Heart right ventricle (tissue), 16 donors: ENCODE measurements around the gene L3MBTL4. TPM values are rescaled to one million over a fixed set of nuclear protein-coding genes. Genes with fewer than 3 reads are reported as not detected.

Experiments used
- ATAC-seq, 8 donors: fragments of 200-7000 bp; cut with Tn5 transposase; one replicate each; pipeline ENCODE4 v1.9.1; 2020; ENCODE audit warnings: mild to moderate bottlenecking in 8 of 8, moderate library complexity in 8 of 8, moderate number of reproducible peaks in 1 of 8
- DNase-seq, 2 donors: peaks; one replicate each; pipeline ENCODE4 v3.0.0-alpha.2; 2020
- H3K27ac ChIP-seq, 10 donors: fragments of 200-600 bp; sonication (generic) in 2 of 10; one replicate each; pipeline versions ENCODE4 v1.5.0 to v1.8.0; 2020 to 2022; ENCODE audit warnings: mild to moderate bottlenecking in 3 of 10
- H3K27me3 ChIP-seq, 7 donors: fragments of 200-600 bp; one replicate each; pipeline ENCODE4 v1.8.0; 2021 to 2022; ENCODE audit warnings: mild to moderate bottlenecking in 2 of 7
- H3K36me3 ChIP-seq, 9 donors: fragments of 200-600 bp; sonication (generic) in 1 of 9; one replicate each; pipeline versions ENCODE4 v1.5.0 to v1.8.0; 2020 to 2022; ENCODE audit warnings: mild to moderate bottlenecking in 2 of 9
- H3K4me1 ChIP-seq, 9 donors: fragments of 200-600 bp; sonication (generic) in 1 of 9; one replicate each; pipeline versions ENCODE4 v1.5.0 to v1.8.0; 2020 to 2022; ENCODE audit warnings: mild to moderate bottlenecking in 4 of 9
- H3K4me3 ChIP-seq, 10 donors: fragments of 200-600 bp; sonication (generic) in 2 of 10; one replicate each; pipeline versions ENCODE4 v1.5.0 to v1.8.0; 2020 to 2022; ENCODE audit warnings: mild to moderate bottlenecking in 7 of 10, moderate library complexity in 2 of 10
- H3K9me3 ChIP-seq, 11 donors: fragments of 200-600 bp in 10 of 11; sonication (generic) in 2 of 11; one replicate each; pipeline versions ENCODE4 v1.5.0 to v1.8.0; 2013 to 2022; ENCODE audit warnings: mild to moderate bottlenecking in 2 of 11, control low read depth in 1 of 11, moderate library complexity in 1 of 11
- WGBS, 2 donors: extraction: QIAGEN DNeasy Blood & Tissue Kit; methylation state at CpG; one replicate each; pipeline ENCODE4 v1.1.7; 2013; ENCODE audit warnings: inconsistent platforms in 1 of 2; 5-methylcytosine and 5-hydroxymethylcytosine counted together
- intact Hi-C, 10 donors: fragments of 100-400 bp; cut with DNase I; formaldehyde crosslinking; loops; one replicate each; pipeline versions ENCODE4 v1.11.1 to v1.14.2; 2022
- polyA plus RNA-seq, 2 donors: library from polyadenylated mRNA; stranded (reverse); fragments of 200-250 nt; gene quantifications; one replicate each; pipeline ENCODE4 v1.2.3, GENCODE V29; 2013
- total RNA-seq, 10 donors: library from RNA; stranded (reverse); fragmentation: NEBNext Ultra II Directional in 3 of 10; extraction: Animal tissue kit (Norgen Biotek cat#: 25700) in 3 of 10; gene quantifications; one replicate each; pipeline versions ENCODE4 v1.2.1 to v1.2.4, GENCODE V29; 2021 to 2023
- TF ChIP-seq, protein P1 (sequence below), 9 donors: fragments of 200-600 bp; sonication (generic) in 2 of 9; IDR thresholded peaks; one replicate each; pipeline versions ENCODE4 v1.5.0 to v1.8.0; 2021 to 2022; ENCODE audit warnings: antibody characterized with exemption in 9 of 9, mild to moderate bottlenecking in 5 of 9, moderate library complexity in 1 of 9
- donor health status: Arrhythmogenic right ventricular cardiomyopathy.
- donor health status: ischemic (EF 13 %, LVEDD 7.1; RV severe dilation, severe dysfunction).
- donor health status: healthy with polysubstance abuse.
- donor health status: DM: no; HTN: yes; CAD: no.
- donor health status: DM: no; HTN: no; CAD: no.
- donor health status: ischemic (EF 25% LVEDD 6.9; RV normal size, moderate dysfunction).
- donor health status: ischemic (EF 25% LVEDD 5.7; RV mildly dilated, moderate dysfunction).
- donor health status: healthy.
- donor health status: DM: yes; HTN: yes; CAD: no.
- donor health status: Ischemic cardiomyopathy.
- donor health status: ischemic (EF 35%, LVEDD 5.7; RV mildly dilated, moderate dysfunction).
- donor health status: nonischemic (EF 11% LVEDD 7.7; RV severe dilation, severe dysfunction).
- donor health status: DM: yes; HTN: yes; CAD: no.
- donor health status: PGD.
- donor health status: ischemic (EF 29% LVEDD 5.4; RV normal size, mild dysfunction).
- donor health status: nonischemic (EF 23%, LVEDD 6.1; RV moderate dilation, normal function).

The L3MBTL4 gene
- total and polyA plus RNA-seq, 12 donors = 0.54 to 3.2 (median 1.3) TPM

DNA sequence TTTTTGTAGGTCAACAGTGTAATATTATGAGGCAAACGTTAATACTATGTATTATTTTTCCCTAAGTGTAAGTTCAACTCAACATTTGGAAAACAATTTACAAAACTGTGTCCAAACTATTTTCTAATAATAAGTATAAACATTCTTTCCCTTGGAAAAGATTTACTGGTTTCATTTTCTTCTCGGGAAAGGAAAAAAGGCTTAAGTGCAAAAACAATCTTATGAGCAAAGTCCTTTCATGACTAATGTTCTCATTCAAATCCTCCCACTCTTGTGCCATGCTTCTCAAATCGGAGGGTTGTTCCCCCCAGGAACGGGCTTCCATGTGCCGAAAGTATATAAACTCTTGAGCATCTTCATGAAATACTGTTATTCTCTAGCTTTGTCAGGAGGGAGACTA lies 19.8 kb upstream of the L3MBTL4 start:
- H3K4me3 ChIP-seq = peak overlapping the region in 1 of 10 donors; percentile 11
- intact Hi-C loops = no loop called here
- TF ChIP-seq, protein P1, sequence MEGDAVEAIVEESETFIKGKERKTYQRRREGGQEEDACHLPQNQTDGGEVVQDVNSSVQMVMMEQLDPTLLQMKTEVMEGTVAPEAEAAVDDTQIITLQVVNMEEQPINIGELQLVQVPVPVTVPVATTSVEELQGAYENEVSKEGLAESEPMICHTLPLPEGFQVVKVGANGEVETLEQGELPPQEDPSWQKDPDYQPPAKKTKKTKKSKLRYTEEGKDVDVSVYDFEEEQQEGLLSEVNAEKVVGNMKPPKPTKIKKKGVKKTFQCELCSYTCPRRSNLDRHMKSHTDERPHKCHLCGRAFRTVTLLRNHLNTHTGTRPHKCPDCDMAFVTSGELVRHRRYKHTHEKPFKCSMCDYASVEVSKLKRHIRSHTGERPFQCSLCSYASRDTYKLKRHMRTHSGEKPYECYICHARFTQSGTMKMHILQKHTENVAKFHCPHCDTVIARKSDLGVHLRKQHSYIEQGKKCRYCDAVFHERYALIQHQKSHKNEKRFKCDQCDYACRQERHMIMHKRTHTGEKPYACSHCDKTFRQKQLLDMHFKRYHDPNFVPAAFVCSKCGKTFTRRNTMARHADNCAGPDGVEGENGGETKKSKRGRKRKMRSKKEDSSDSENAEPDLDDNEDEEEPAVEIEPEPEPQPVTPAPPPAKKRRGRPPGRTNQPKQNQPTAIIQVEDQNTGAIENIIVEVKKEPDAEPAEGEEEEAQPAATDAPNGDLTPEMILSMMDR (IDR thresholded peaks at IDR 0.05) = no peak
- no peaks in the 10 kb centered on the region for H3K36me3 ChIP-seq
- H3K27me3 ChIP-seq = peaks cover 0 to 5% (median 0%) of the 10 kb centered on the region in 7 donors
- ATAC-seq (no peak), DNase-seq (no peak)
- H3K9me3 ChIP-seq = no peaks in the 10 kb centered on the region
- H3K27ac ChIP-seq = no peak overlapping the region
- WGBS, 2 donors = 65 to 82% methylated on average over 5 of the region's 5 CpGs
- H3K4me1 ChIP-seq = no peaks in the 10 kb centered on the region

DNA sequence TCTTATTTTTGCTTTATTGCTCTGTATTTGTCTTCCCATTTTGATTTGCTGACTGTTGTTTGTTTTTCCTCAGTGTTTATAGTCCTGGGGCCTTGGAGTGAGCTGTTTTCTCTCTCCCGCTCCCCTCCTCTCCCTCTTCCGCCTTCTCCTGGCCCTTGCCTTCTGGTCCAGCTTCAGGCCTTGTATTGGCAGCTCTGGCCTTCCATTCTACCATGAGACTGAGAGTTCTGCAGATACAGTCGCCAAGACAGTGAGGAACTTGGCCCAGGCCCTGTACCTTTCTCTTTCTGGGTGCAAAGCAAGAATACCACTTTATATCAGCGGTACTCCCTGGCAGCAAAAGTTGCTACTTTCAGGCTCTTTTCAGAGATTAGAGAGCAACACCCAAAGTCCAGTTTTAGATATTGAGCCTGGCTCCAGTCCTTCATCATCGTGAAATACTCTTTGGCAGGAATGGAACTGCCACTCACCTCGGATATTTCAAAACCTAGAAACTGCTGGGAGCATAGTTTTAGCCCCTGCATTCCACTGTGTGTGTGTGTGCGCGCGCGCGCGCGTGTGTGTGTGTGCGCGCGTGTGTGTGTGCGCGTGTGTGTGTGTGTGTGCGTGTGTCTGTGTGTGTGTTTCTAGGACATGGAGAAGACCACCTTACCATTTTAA lies 17.1 kb upstream of the L3MBTL4 start:
- H3K27ac ChIP-seq = no peak overlapping the region
- H3K9me3 ChIP-seq = no peaks in the 10 kb centered on the region

DNA sequence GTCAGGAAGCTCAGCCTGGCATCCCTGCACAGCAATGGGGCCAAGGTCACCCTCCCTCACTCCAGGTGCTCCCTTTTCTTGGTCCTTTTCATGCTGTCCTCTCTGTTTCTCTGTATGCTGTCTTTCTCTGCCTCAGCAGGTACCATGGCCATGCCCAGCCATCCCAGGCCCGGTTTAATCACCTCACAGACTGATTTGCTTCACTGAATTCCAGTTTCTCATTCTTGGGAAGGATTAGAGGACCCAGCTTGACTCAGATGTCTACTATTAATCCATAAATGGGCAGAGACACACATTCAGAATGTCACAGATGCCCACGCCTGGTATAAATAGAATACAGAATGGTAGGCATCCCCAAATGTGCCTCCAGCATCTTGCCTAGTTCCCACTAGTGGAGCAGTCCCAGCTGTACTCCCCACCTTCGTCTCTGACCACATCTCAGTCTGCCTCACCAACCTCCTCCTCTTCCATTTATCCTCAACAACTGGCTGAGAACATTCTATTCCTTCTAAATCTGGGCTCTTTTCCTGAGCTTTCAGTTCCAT lies 14.2 kb upstream of the L3MBTL4 start:
- intact Hi-C loops = loop anchor here in 1 of 10 donors (10.0 kb wide), 1 partner anchor 56 kb away; no protein-coding TSS in a partner anchor
- DNase-seq = no peak
- Histone ChIP-seq H3K9me3 (no peaks in the 10 kb centered on the region), H3K27me3 (no peaks in the 10 kb centered on the region), H3K4me3 (no peak overlapping the region), H3K4me1 (no peaks in the 10 kb centered on the region), H3K36me3 (no peaks in the 10 kb centered on the region), H3K27ac (no peak overlapping the region)
- ATAC-seq = no peak
- TF ChIP-seq, protein P1 (IDR thresholded peaks at IDR 0.05) = no peak
- WGBS, 2 donors = 87 to 88% methylated on average over 3 of the region's 3 CpGs

More for the DNA sequence above, 17.1 kb upstream of the L3MBTL4 start:
- no peak for ATAC-seq
- intact Hi-C loops = no loop called here
- TF ChIP-seq, protein P1 (IDR thresholded peaks at IDR 0.05) = no peak
- Histone ChIP-seq H3K4me1 (no peaks in the 10 kb centered on the region), H3K27me3 (no peaks in the 10 kb centered on the region), H3K36me3 (no peaks in the 10 kb centered on the region), H3K4me3 (no peak overlapping the region)
- no peak for DNase-seq
- 72 to 82% methylated on average over 19 of the region's 19 CpGs for WGBS, 2 donors

DNA sequence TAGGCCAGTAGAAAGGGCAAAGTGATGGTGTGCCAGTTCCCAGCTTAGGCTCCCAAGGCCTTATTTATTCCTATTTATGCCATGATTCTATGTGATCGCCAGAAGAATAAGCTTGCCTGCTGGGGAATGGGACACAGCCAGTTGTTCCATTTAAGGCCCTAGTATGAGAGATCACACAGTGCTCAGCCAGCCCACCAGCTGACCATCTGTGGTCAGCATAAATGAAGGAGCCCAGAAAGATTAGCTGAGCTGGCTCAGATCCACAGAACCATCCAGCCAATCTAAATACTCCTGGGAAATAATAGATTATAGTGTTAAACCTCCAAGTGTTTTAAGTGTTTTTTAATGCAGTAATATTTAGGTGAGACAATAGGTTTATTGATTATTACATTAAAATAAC lies 12.6 kb upstream of the L3MBTL4 start:
- TF ChIP-seq, protein P1 (IDR thresholded peaks at IDR 0.05) = no peak
- intact Hi-C loops = loop anchor here in 1 of 10 donors (10.0 kb wide), 1 partner anchor 58 kb away; no protein-coding TSS in a partner anchor
- no peaks in the 10 kb centered on the region for H3K27me3 ChIP-seq
- H3K27ac ChIP-seq = no peak overlapping the region
- 69 to 79% methylated on average over 1 of the region's 1 CpG for WGBS, 2 donors
- H3K9me3 ChIP-seq = peaks cover 0 to under 1% (median 0%) of the 10 kb centered on the region in 11 donors
- no peak overlapping the region for H3K4me3 ChIP-seq
- ATAC-seq (no peak), DNase-seq (no peak)
- H3K36me3 ChIP-seq = no peaks in the 10 kb centered on the region
- H3K4me1 ChIP-seq = no peaks in the 10 kb centered on the region
